Measurements from ENCODE around the gene ARHGEF10L. TPM values are rescaled to one million over a fixed set of nuclear protein-coding genes. Genes with fewer than 3 reads are reported as not detected.

The ARHGEF10L gene
- polyA plus RNA-seq, 1 donor (not counting 4 experiments of a cell fraction or from before 2014, with no cell fraction given), result 2.4 TPM

GRCh38 chr1:17723684-17724083, 184.2 kb downstream of the ARHGEF10L start:
- no peaks in the 10 kb centered on the region for H4K20me1 ChIP-seq (ENCODE audit: control insufficient read depth, extremely low read depth, insufficient read depth, low read length)
- no peak for DNase-seq (ENCODE audit: low read depth, low spot score)
- H3K36me3 ChIP-seq (ENCODE audit: control insufficient read depth in 2 of 2, extremely low read depth in 1 of 2, insufficient read depth in 2 of 2, low read length in 2 of 2), result no peaks in the 10 kb centered on the region
- FAIRE-seq, result no peak
- no peak overlapping the region for H2AFZ ChIP-seq (ENCODE audit: control insufficient read depth, low read length)
- no peaks in the 10 kb centered on the region for H3K79me2 ChIP-seq (ENCODE audit: control insufficient read depth, insufficient read depth, low read length)
- no peaks in the 10 kb centered on the region for H3K4me1 ChIP-seq (ENCODE audit: control insufficient read depth, extremely low read depth, insufficient read depth, low read length)
- no peaks in the 10 kb centered on the region for H3K9me3 ChIP-seq (ENCODE audit: control insufficient read depth, low read depth, low read length)
- H3K4me3 ChIP-seq (ENCODE audit: control insufficient read depth in 2 of 3, extremely low read depth in 1 of 3, insufficient read depth in 2 of 3, low read depth in 1 of 3, low read length in 3 of 3), result no peak overlapping the region
- H3K4me2 ChIP-seq (ENCODE audit: control insufficient read depth, extremely low read depth, insufficient read depth, low read depth, low read length), result no peak overlapping the region
- H3K9ac ChIP-seq (ENCODE audit: control insufficient read depth, extremely low read depth, insufficient read depth, low read length), result no peak overlapping the region
- H3K9me1 ChIP-seq (ENCODE audit: control insufficient read depth, extremely low read depth, insufficient read depth, low read length), result no peaks in the 10 kb centered on the region
- dilution Hi-C loops (cut with MboI; ENCODE audit: extremely low pct_ligation_motif_present, low sequenced_read_pairs), result no loop called here
- H3K27me3 ChIP-seq (ENCODE audit: control insufficient read depth, extremely low read depth, insufficient read depth, low read length), result no peaks in the 10 kb centered on the region
- TF ChIP-seq CTCF (optimal IDR thresholded peaks at IDR 0.05 in 1 of 3, IDR thresholded peaks at IDR 0.05 in 1 of 3, conservative IDR thresholded peaks at IDR 0.05 in 1 of 3; ENCODE audit: extremely low read depth in 1 of 3, insufficient read depth in 2 of 3, low read length in 3 of 3), result no peak
- TF ChIP-seq EZH2 (IDR thresholded peaks at IDR 0.05; ENCODE audit: low read length), result no peak
- no peak overlapping the region for H3K27ac ChIP-seq (ENCODE audit: control insufficient read depth, insufficient read depth, low read length)

GRCh38 chr1:17724150-17724549, 184.7 kb downstream of the ARHGEF10L start:
- H4K20me1 ChIP-seq (ENCODE audit: control insufficient read depth, extremely low read depth, insufficient read depth, low read length), result no peaks in the 10 kb centered on the region
- H3K9me1 ChIP-seq (ENCODE audit: control insufficient read depth, extremely low read depth, insufficient read depth, low read length), result no peaks in the 10 kb centered on the region
- H3K27me3 ChIP-seq (ENCODE audit: control insufficient read depth, extremely low read depth, insufficient read depth, low read length), result no peaks in the 10 kb centered on the region
- no peaks in the 10 kb centered on the region for H3K79me2 ChIP-seq (ENCODE audit: control insufficient read depth, insufficient read depth, low read length)
- FAIRE-seq, result no peak
- no peak overlapping the region for H3K4me3 ChIP-seq (ENCODE audit: control insufficient read depth in 2 of 3, extremely low read depth in 1 of 3, insufficient read depth in 2 of 3, low read depth in 1 of 3, low read length in 3 of 3)
- no peak overlapping the region for H3K9ac ChIP-seq (ENCODE audit: control insufficient read depth, extremely low read depth, insufficient read depth, low read length)
- H3K4me2 ChIP-seq (ENCODE audit: control insufficient read depth, extremely low read depth, insufficient read depth, low read depth, low read length), result no peak overlapping the region
- H3K27ac ChIP-seq (ENCODE audit: control insufficient read depth, insufficient read depth, low read length), result no peak overlapping the region
- no peak overlapping the region for H2AFZ ChIP-seq (ENCODE audit: control insufficient read depth, low read length)
- TF ChIP-seq CTCF (optimal IDR thresholded peaks at IDR 0.05 in 1 of 3, IDR thresholded peaks at IDR 0.05 in 1 of 3, conservative IDR thresholded peaks at IDR 0.05 in 1 of 3; ENCODE audit: extremely low read depth in 1 of 3, insufficient read depth in 2 of 3, low read length in 3 of 3) (no peak), EZH2 (IDR thresholded peaks at IDR 0.05; ENCODE audit: low read length) (no peak)
- dilution Hi-C loops (cut with MboI; ENCODE audit: extremely low pct_ligation_motif_present, low sequenced_read_pairs), result no loop called here
- no peaks in the 10 kb centered on the region for H3K36me3 ChIP-seq (ENCODE audit: control insufficient read depth in 2 of 2, extremely low read depth in 1 of 2, insufficient read depth in 2 of 2, low read length in 2 of 2)
- H3K9me3 ChIP-seq (ENCODE audit: control insufficient read depth, low read depth, low read length), result no peaks in the 10 kb centered on the region
- H3K4me1 ChIP-seq (ENCODE audit: control insufficient read depth, extremely low read depth, insufficient read depth, low read length), result no peaks in the 10 kb centered on the region
- no peak for DNase-seq (ENCODE audit: low read depth, low spot score)

Measured in keratinocyte (primary cell).